ENCODE measurements around the gene FOXJ1. TPM values are rescaled to one million over a fixed set of nuclear protein-coding genes. Genes with fewer than 3 reads are reported as not detected.

FOXJ1 gene
- total and polyA plus RNA-seq, 2 of the 8 experiments (the other 6 are each of a cell fraction or from before 2014, with no cell fraction given): 4.7 to 5.4 TPM

- TF ChIP-seq SP1 (IDR thresholded peaks at IDR 0.05; ENCODE audit: low read depth, low read length) (no peak), BCL11A (IDR thresholded peaks at IDR 0.05; ENCODE audit: low read depth in 2 of 2, low read length in 2 of 2) (no peak), CREB1 (IDR thresholded peaks at IDR 0.05) (no peak), GABPA (IDR thresholded peaks at IDR 0.05; ENCODE audit: borderline replicate concordance, insufficient read depth, low read length) (no peak)
- TF ChIP-seq, protein P1, sequence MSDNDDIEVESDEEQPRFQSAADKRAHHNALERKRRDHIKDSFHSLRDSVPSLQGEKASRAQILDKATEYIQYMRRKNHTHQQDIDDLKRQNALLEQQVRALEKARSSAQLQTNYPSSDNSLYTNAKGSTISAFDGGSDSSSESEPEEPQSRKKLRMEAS (IDR thresholded peaks at IDR 0.05): no peak
Observed at GRCh38 chr17:76173474-76173873, 32.4 kb upstream of the FOXJ1 start (continued).

All from H1 (cell line).